ENCODE results near the gene B3GNT5.

The B3GNT5 gene

DNA sequence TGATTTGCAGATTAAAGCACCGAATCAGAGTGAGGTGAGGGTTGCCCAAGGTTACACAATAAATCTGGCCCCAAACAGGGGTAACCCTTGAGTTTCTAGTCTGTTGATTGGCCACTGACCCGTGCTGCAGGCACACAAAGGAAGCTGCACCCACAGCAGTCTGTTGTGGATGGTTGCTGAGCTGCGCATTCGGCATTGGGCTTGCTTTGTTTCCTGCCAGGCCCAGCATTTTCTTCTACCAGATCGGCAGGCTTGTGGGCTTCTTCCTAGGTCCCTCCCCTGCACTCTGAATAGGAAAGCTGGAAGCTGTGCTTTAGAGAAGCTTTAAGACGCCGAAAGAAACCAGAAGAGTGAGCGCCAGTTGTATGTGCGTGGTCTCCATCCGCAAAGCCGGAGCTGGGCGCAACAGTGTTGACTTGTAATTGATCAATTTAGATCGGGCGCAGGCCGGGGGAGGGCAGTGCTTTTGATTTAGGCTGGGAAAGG is 12.1 kb downstream of the B3GNT5 start:
- TF ChIP-seq, protein P1, sequence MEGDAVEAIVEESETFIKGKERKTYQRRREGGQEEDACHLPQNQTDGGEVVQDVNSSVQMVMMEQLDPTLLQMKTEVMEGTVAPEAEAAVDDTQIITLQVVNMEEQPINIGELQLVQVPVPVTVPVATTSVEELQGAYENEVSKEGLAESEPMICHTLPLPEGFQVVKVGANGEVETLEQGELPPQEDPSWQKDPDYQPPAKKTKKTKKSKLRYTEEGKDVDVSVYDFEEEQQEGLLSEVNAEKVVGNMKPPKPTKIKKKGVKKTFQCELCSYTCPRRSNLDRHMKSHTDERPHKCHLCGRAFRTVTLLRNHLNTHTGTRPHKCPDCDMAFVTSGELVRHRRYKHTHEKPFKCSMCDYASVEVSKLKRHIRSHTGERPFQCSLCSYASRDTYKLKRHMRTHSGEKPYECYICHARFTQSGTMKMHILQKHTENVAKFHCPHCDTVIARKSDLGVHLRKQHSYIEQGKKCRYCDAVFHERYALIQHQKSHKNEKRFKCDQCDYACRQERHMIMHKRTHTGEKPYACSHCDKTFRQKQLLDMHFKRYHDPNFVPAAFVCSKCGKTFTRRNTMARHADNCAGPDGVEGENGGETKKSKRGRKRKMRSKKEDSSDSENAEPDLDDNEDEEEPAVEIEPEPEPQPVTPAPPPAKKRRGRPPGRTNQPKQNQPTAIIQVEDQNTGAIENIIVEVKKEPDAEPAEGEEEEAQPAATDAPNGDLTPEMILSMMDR (IDR thresholded peaks at IDR 0.05; ENCODE audit: borderline replicate concordance, insufficient read depth, low read depth, low read length) = no peak
- no peak overlapping the region for H3K4me3 ChIP-seq (ENCODE audit: low read depth, low read length)

DNA sequence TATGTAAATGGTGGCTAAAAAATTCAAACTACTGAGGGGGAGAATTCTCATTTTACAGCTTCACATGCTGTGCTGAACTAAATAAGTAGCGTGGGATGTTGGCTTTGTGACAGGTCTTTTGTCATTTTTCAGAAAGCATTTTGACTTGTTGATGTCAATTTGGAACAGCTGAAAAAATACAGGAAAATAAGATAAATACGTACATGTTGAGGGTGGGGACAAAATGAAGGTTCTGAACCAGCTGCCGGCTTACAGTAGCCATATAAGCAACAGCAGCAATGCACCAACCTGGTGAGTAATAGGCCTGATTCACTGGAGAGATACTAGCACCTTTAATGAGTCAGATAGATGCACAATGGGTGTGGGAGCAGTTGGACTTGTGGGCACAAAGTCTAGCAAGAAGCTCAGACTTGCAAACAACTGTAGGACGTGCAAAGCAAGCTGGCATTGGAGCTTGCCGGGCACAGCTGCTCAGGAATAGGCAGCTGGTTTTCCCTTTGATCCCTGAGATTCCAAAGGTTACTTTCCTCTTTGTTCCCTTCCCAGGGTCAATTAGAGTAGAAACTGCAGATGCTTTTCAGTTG is 12.9 kb downstream of the B3GNT5 start:
- no peak overlapping the region for H3K4me3 ChIP-seq (ENCODE audit: low read depth, low read length)
- TF ChIP-seq, protein P1 (IDR thresholded peaks at IDR 0.05; ENCODE audit: borderline replicate concordance, insufficient read depth, low read depth, low read length) = no peak

DNA sequence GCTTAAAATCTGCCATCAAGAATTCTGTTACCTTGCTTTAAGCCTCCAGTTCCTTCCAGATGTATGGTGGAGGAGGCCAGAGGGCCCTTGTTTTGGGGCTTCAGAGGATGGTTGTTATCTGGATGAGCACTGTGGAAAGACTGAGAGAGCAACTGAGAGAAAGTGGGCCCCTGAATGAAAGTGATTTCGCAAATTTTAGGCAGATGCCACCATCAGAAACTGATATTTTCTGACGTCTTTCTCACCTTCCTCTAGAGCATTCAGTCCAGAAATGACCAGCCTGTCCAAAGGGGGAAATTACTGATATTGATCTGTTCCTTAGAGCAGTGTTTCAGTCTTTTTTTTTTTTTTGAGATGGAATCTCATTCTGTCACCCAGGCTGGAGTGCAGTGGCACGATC is 13.4 kb downstream of the B3GNT5 start:
- TF ChIP-seq, protein P1 (IDR thresholded peaks at IDR 0.05; ENCODE audit: borderline replicate concordance, insufficient read depth, low read depth, low read length) = no peak
- H3K4me3 ChIP-seq (ENCODE audit: low read depth, low read length) = no peak overlapping the region

DNA sequence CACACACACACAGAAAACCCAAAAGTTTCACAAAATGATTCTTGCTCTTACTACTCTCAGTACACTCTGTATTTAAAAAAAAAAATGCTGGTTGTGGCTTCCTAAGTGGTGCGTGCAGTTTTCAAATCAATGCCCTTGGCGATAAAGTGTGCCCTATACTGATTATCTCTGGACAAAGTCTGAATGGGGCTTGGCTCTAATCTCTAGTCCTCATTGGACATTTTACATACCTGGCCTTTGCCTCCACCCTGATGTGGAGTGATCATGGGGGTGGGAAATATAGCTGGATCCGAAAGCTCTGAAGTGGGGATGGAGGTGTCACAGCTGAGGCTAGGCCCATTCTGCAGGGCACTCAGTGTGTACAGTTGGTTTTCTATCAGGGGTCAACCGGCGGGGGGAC is 14.1 kb downstream of the B3GNT5 start:
- TF ChIP-seq, protein P1 (IDR thresholded peaks at IDR 0.05; ENCODE audit: borderline replicate concordance, insufficient read depth, low read depth, low read length) = no peak
- H3K4me3 ChIP-seq (ENCODE audit: low read depth, low read length) = no peak overlapping the region

DNA sequence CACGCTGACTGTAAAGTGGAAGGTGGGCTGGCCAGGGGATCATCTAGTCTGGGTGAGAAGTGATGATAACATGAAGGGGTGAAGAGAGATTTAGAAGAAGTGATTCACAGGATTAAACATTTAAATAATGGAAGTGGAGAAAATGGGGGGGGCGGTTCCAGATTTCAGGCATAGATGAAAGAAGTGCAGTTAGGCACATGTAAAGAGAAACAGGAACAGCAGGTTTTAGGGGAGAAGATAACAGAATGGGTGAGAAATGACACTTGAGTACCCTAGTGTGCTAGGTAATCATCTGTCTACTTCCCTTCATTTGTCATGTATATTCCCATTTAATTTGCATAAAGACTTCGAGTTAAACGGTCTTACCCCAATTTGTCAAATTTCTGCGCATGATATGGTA is 15.3 kb downstream of the B3GNT5 start:
- TF ChIP-seq, protein P1 (IDR thresholded peaks at IDR 0.05; ENCODE audit: borderline replicate concordance, insufficient read depth, low read depth, low read length) = no peak
- H3K4me3 ChIP-seq (ENCODE audit: low read depth, low read length) = no peak overlapping the region

DNA sequence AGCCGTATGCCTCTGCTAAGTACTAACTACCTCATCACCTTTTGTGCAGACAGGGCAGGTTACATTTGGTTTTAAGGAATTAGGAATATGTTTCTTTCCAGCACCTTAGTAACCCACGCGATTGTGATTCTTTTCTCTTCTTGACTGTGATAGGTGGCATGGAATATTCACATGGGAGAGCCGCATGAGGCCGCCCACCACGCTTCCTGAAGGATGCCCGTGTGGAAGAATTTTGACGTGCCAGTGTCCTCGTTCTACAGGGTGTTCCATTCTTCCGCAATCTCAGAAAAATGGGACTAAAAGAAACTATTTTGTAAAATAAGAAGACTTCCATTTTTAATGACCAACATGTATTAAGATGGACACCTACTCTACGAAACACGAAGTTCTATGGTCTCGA is 16.3 kb downstream of the B3GNT5 start:
- H3K4me3 ChIP-seq (ENCODE audit: low read depth, low read length) = no peak overlapping the region
- TF ChIP-seq, protein P1 (IDR thresholded peaks at IDR 0.05; ENCODE audit: borderline replicate concordance, insufficient read depth, low read depth, low read length) = no peak

DNA sequence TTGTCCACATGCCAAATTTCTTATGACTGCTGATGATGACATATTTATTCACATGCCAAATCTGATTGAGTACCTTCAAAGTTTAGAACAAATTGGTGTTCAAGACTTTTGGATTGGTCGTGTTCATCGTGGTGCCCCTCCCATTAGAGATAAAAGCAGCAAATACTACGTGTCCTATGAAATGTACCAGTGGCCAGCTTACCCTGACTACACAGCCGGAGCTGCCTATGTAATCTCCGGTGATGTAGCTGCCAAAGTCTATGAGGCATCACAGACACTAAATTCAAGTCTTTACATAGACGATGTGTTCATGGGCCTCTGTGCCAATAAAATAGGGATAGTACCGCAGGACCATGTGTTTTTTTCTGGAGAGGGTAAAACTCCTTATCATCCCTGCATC is 17.3 kb downstream of the B3GNT5 start:
- TF ChIP-seq, protein P1 (IDR thresholded peaks at IDR 0.05; ENCODE audit: borderline replicate concordance, insufficient read depth, low read depth, low read length) = no peak
- H3K4me3 ChIP-seq (ENCODE audit: low read depth, low read length) = no peak overlapping the region
